KMS-11 (cell line): Measurements from ENCODE around the gene TSEN54.

Experiments
- H2AFZ ChIP-seq: fragments of 200-600 bp; sonication (generic); 2 replicates; pipeline ENCODE4 v1.6.1; 2016; ENCODE audit warnings: antibody characterized with exemption, mixed run types, low read depth
- H3K27ac ChIP-seq: fragments of 200-600 bp; sonication (generic); 2 replicates; pipeline ENCODE4 v1.6.1; 2016; ENCODE audit warnings: mild to moderate bottlenecking, mixed run types
- H3K27me3 ChIP-seq: fragments of 200-600 bp; sonication (generic); 2 replicates; pipeline ENCODE4 v1.6.1; 2017; ENCODE audit warnings: mild to moderate bottlenecking, low read depth, mixed run types, moderate library complexity; ENCODE audit not compliant: insufficient read depth
- H3K36me3 ChIP-seq: fragments of 200-600 bp; sonication (generic); 2 replicates; pipeline ENCODE4 v1.6.1; 2017; ENCODE audit warnings: mild to moderate bottlenecking, mixed run types; ENCODE audit not compliant: insufficient read depth
- H3K4me1 ChIP-seq: fragments of 200-600 bp; sonication (generic); 2 replicates; pipeline ENCODE4 v1.6.1; 2016; ENCODE audit warnings: mild to moderate bottlenecking, low read depth, mixed run types; ENCODE audit not compliant: poor library complexity, severe bottlenecking
- H3K4me2 ChIP-seq: fragments of 200-600 bp; sonication (generic); 2 replicates; pipeline ENCODE4 v1.7.0; 2016; ENCODE audit warnings: mild to moderate bottlenecking, mixed run types
- H3K4me3 ChIP-seq: fragments of 200-600 bp; sonication (generic); IDR thresholded peaks from 2 replicates; pipeline ENCODE4 v1.6.1; 2017; ENCODE audit warnings: low read depth, low read length, mixed read lengths; ENCODE audit not compliant: insufficient read depth
- H3K79me2 ChIP-seq: fragments of 200-600 bp; sonication (generic); 2 replicates; pipeline ENCODE4 v1.6.1; 2016; ENCODE audit warnings: low read depth, mixed run types; ENCODE audit not compliant: insufficient read depth
- H3K9ac ChIP-seq: fragments of 200-600 bp; sonication (generic); 2 replicates; pipeline ENCODE4 v1.6.1; 2016; ENCODE audit warnings: mild to moderate bottlenecking, mixed run types
- H4K20me1 ChIP-seq: fragments of 200-600 bp; sonication (generic); 2 replicates; pipeline ENCODE4 v1.6.1; 2016; ENCODE audit warnings: mild to moderate bottlenecking, mixed run types; ENCODE audit not compliant: insufficient read depth
- TF ChIP-seq, protein P1 (sequence below): fragments of 200-600 bp; sonication (generic); conservative IDR thresholded peaks from 2 replicates; pipeline ENCODE4 v1.6.1; 2017; ENCODE audit warnings: low read depth, mild to moderate bottlenecking, antibody characterized with exemption, low read length, moderate library complexity, mixed read lengths

The TSEN54 gene

DNA sequence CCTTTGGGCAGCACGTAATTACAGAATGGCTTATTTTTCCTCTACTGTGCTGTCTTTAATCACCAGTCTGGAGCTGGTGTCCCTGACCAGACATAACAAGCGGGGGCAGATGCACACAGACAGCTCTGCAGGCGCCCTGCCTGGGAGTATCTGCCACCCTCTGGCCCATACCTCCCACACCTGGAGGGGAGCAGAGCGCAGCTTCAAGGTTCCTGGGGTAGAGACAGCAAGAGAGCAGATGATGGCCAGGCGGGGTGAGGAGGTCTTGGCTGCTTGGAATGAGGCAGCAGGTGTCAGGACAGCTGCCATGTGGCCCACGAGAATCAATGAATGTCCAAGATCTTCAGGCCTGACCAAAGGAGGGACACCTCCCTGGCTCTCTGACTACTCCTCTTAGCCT lies 36.0 kb upstream of the TSEN54 start:
- Histone ChIP-seq H3K27ac (no peak overlapping the region), H3K4me2 (no peak overlapping the region), H3K9ac (no peak overlapping the region), H3K4me1 (no peaks in the 10 kb centered on the region), H3K36me3 (no peaks in the 10 kb centered on the region), H3K79me2 (no peaks in the 10 kb centered on the region), H3K27me3 (no peaks in the 10 kb centered on the region), H2AFZ (no peak overlapping the region), H4K20me1 (no peaks in the 10 kb centered on the region), H3K4me3 (no peak overlapping the region)
- TF ChIP-seq, protein P1, sequence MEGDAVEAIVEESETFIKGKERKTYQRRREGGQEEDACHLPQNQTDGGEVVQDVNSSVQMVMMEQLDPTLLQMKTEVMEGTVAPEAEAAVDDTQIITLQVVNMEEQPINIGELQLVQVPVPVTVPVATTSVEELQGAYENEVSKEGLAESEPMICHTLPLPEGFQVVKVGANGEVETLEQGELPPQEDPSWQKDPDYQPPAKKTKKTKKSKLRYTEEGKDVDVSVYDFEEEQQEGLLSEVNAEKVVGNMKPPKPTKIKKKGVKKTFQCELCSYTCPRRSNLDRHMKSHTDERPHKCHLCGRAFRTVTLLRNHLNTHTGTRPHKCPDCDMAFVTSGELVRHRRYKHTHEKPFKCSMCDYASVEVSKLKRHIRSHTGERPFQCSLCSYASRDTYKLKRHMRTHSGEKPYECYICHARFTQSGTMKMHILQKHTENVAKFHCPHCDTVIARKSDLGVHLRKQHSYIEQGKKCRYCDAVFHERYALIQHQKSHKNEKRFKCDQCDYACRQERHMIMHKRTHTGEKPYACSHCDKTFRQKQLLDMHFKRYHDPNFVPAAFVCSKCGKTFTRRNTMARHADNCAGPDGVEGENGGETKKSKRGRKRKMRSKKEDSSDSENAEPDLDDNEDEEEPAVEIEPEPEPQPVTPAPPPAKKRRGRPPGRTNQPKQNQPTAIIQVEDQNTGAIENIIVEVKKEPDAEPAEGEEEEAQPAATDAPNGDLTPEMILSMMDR, result no peak

DNA sequence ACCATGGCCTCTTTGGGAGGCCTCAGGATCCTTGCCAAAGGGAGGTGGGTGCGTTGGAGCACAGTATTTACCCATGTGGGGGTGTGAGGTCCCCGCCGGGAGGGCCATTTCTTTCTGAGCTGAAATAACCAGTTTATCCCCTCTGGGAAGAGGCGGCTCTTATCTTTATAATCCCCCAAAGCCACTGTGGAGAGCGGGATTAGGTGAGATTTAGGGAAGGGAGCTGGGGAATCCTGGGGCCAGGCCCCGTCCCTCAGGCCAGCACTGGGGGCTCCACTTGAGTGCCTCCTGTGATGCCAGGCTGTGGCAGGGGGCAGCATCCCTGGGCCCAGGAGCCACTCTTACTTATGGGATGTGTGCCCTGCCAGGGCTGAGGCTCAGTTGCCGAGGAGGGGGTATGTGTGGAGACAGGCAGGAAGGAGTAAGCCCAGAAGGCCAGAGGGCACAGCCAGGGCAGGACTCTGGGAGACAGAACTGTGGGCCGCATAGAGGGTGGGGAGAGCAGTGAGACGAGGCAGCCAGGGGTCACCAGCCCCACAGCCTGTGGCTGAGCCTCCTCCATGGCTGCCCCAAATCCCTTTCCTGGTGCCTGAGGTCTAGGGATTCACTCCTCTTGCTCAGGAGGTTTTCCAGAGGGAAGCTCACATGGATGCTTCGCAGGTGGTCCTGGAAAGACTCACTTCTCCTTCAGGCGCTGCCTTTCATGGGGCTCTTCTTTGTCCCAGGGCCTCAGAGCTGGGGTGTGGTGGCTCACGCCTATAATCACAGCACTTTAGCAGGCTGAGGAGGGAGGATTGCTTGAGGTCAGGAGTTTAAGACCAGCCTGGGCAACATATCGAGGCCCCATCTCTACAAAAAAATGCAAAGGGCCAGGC lies 34.9 kb upstream of the TSEN54 start:
- Histone ChIP-seq H3K4me1 (no peaks in the 10 kb centered on the region), H3K9ac (no peak overlapping the region), H4K20me1 (no peaks in the 10 kb centered on the region), H3K27me3 (no peaks in the 10 kb centered on the region), H3K36me3 (no peaks in the 10 kb centered on the region), H3K4me3 (no peak overlapping the region), H2AFZ (no peak overlapping the region), H3K4me2 (no peak overlapping the region), H3K27ac (no peak overlapping the region), H3K79me2 (no peaks in the 10 kb centered on the region)
- TF ChIP-seq, protein P1, result no peak

DNA sequence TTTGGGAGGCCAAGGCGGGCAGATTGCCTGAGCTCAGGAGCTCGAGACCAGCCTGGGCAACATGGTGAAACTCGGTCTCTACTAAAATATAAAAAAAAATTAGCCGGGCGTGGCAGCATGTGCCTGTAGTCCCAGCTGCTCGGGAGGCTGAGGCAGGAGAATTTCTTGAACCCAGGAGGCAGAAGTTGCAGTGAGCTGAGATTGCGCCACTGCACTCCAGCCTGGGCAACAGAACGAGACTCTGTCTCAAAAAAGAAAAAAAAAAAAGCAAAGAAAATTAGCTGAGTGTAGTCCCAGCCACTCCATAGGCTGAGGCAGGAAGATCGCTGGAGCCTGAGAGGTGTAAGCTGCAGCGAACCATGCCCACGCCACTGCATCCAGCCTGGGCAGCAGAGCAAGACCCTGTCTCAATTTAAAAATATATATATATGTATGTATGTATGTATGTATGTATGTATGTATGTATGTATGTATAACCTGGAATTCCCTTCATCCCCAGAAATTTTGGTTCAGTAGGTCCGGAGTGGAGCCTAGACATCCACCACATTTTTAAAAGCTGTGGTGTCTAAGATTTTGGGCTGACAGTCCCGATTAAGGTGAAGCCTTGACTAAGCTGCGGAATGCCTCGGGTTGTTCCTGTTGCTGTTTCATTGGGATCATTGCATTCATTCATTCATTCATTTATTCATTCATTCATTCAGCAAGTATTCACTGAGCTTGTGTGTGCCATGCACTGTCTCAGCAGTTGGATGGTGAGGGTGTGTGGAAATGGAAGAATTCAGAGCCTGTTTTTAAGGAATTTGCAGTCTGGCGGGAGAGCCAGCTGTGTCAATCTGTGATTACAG lies 34.0 kb upstream of the TSEN54 start:
- H3K4me3 ChIP-seq, result no peak overlapping the region
- H3K36me3 ChIP-seq, result no peaks in the 10 kb centered on the region
- no peaks in the 10 kb centered on the region for H3K27me3 ChIP-seq
- H3K4me1 ChIP-seq, result no peaks in the 10 kb centered on the region
- H4K20me1 ChIP-seq, result no peaks in the 10 kb centered on the region
- H3K4me2 ChIP-seq, result no peak overlapping the region
- H3K79me2 ChIP-seq, result no peaks in the 10 kb centered on the region
- H2AFZ ChIP-seq, result no peak overlapping the region
- H3K27ac ChIP-seq, result no peak overlapping the region
- H3K9ac ChIP-seq, result no peak overlapping the region
- TF ChIP-seq, protein P1, result no peak

DNA sequence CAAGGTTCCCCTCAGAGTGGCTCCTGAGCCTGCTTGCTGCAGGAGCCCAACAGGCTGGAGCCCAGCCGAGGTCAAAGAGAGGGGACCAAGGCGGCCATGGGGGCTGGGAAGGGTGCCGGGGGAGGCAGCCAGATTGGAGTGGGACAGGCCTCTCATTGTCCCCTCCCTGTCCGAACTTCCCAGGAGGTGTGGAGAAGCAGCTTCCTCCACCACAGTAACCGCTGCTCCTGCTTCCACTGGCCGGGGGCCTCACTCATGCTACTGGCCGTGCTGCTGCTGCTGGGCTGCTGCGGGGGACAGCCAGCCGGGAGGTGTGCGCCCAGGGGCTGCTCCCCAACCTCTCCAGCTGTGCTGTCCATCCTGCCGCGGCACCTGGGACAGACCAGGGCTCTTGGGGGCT lies 30.6 kb upstream of the TSEN54 start:
- H3K4me2 ChIP-seq, result no peak overlapping the region
- no peak overlapping the region for H3K27ac ChIP-seq
- TF ChIP-seq, protein P1, result no peak
- no peaks in the 10 kb centered on the region for H3K36me3 ChIP-seq
- no peak overlapping the region for H3K9ac ChIP-seq
- no peaks in the 10 kb centered on the region for H3K79me2 ChIP-seq
- no peak overlapping the region for H2AFZ ChIP-seq
- no peaks in the 10 kb centered on the region for H4K20me1 ChIP-seq
- H3K27me3 ChIP-seq, result no peaks in the 10 kb centered on the region
- H3K4me1 ChIP-seq, result no peaks in the 10 kb centered on the region
- no peak overlapping the region for H3K4me3 ChIP-seq
